ENCODE data around the gene HCN3. TPM values are rescaled to one million over a fixed set of nuclear protein-coding genes. Genes with fewer than 3 reads are reported as not detected.
A peak's percentile ranks its signal among the peaks of the same experiment; 100 is the strongest.

HCN3 gene
- total and polyA plus RNA-seq, 2 of the 13 experiments (the other 11 are each of a cell fraction or from before 2014, with no cell fraction given), result 2.4 to 10.2 TPM

GRCh38 chr1:155273343-155274245 lies 3.7 kb upstream of the HCN3 start, which contains the start of gene CLK2 (continued):
- TF ChIP-seq AHDC1 (CRISPR knock-in tag; IDR thresholded peaks at IDR 0.05; ENCODE audit: borderline replicate concordance) (no peak; the same call in 1 of the 2 replicates), TBX3 (IDR thresholded peaks at IDR 0.05; ENCODE audit: borderline replicate concordance) (no peak), RBAK (CRISPR knock-in tag; IDR thresholded peaks at IDR 0.05) (no peak), TCF7L2 (IDR thresholded peaks at IDR 0.05; ENCODE audit: low read depth, low read length) (no peak), SPEN (CRISPR knock-in tag; IDR thresholded peaks at IDR 0.05; ENCODE audit: low read depth) (peak; percentile 98), THRA (CRISPR knock-in tag; IDR thresholded peaks at IDR 0.05; ENCODE audit: borderline replicate concordance) (peak; percentile 74; the same call in 1 of the 2 replicates), NCOR1 (IDR thresholded peaks at IDR 0.05; ENCODE audit: borderline replicate concordance, low read length) (peak; percentile 42; the same call in 1 of the 2 replicates), ZNF704 (CRISPR knock-in tag; IDR thresholded peaks at IDR 0.05; ENCODE audit: borderline replicate concordance) (no peak), ZBTB2 (CRISPR knock-in tag; IDR thresholded peaks at IDR 0.05; ENCODE audit: low read depth) (peak; percentile 96), ZNF777 (CRISPR knock-in tag; IDR thresholded peaks at IDR 0.05) (no peak), HDAC2 (CRISPR knock-in tag; IDR thresholded peaks at IDR 0.05) (peak; percentile 77; the same call in 1 of the 2 replicates), REXO4 (CRISPR knock-in tag; IDR thresholded peaks at IDR 0.05; ENCODE audit: borderline replicate concordance) (no peak), PHF20 (CRISPR knock-in tag; IDR thresholded peaks at IDR 0.05) (peak; percentile 80), ATF2 (CRISPR knock-in tag; IDR thresholded peaks at IDR 0.05) (peak; percentile 61; the same call in 1 of the 2 replicates), SOX6 (IDR thresholded peaks at IDR 0.05) (no peak), SOX6 (CRISPR knock-in tag; IDR thresholded peaks at IDR 0.05) (peak; percentile 54)
